ENCODE results near the gene NSUN7.

The NSUN7 gene

DNA sequence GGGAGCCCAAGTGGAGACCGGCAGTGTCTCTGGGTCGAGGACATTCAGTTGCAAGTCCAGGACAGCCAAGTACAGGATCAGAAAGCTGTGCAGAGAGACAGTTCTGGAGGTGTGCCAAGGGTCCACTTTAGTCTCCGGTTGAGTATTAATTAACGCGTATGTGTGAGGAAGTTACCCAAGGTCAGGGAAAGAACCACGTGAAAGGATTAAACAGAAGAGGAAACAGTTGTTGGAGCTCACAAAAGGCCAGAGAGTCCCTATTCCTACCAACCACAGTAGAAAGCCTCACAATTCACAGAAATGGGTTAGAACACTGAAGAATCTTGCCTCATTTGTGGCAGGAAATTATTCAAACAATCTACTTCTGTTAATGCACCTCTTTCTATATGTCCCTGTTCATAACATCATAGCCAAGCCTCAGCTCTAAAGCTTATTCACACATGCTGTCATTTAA, 17.9 kb upstream of the NSUN7 start:
- peak overlapping the region in 2 of 3 experiments; percentile 41 to 43 for H3K27ac Mint-ChIP-seq
- no peak overlapping the region for H3K4me3 Mint-ChIP-seq
- H3K36me3 Mint-ChIP-seq (ENCODE audit: low read depth) = no peaks in the 10 kb centered on the region
- H3K27me3 Mint-ChIP-seq (ENCODE audit: low read depth) = no peaks in the 10 kb centered on the region
- H3K9me3 Mint-ChIP-seq = no peaks in the 10 kb centered on the region
- TF ChIP-seq, protein P1, sequence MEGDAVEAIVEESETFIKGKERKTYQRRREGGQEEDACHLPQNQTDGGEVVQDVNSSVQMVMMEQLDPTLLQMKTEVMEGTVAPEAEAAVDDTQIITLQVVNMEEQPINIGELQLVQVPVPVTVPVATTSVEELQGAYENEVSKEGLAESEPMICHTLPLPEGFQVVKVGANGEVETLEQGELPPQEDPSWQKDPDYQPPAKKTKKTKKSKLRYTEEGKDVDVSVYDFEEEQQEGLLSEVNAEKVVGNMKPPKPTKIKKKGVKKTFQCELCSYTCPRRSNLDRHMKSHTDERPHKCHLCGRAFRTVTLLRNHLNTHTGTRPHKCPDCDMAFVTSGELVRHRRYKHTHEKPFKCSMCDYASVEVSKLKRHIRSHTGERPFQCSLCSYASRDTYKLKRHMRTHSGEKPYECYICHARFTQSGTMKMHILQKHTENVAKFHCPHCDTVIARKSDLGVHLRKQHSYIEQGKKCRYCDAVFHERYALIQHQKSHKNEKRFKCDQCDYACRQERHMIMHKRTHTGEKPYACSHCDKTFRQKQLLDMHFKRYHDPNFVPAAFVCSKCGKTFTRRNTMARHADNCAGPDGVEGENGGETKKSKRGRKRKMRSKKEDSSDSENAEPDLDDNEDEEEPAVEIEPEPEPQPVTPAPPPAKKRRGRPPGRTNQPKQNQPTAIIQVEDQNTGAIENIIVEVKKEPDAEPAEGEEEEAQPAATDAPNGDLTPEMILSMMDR (IDR thresholded peaks at IDR 0.05; ENCODE audit: unreplicated experiment in 3 of 3) = no peak
- H3K4me1 Mint-ChIP-seq = peaks cover 7% of the 10 kb centered on the region

DNA sequence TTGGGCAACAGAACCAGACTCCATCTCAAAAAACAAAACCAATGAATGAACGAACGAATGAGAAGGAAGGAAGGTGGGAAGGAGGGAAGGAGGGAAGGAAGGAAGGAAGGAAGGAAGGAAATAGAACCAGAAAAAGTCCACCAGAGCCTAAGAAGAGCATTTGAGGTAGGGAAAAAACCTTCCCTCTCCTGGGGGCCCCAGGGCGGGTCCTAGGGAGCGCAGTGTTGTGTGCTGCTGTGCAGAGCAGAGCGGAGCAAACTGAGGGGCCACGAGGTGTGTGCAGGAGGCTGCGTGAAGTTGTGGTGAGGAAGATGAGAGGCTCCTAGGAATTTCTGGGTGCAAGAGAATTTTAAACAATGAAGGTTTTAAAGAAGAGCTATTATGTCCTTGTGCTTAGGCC, 16.0 kb upstream of the NSUN7 start:
- no peak overlapping the region for H3K4me3 Mint-ChIP-seq
- H3K36me3 Mint-ChIP-seq (ENCODE audit: low read depth) = no peaks in the 10 kb centered on the region
- H3K4me1 Mint-ChIP-seq = peaks cover 7% of the 10 kb centered on the region
- no peaks in the 10 kb centered on the region for H3K27me3 Mint-ChIP-seq (ENCODE audit: low read depth)
- no peak overlapping the region for H3K27ac Mint-ChIP-seq
- TF ChIP-seq, protein P1 (IDR thresholded peaks at IDR 0.05; ENCODE audit: unreplicated experiment in 3 of 3) = no peak
- H3K9me3 Mint-ChIP-seq = no peaks in the 10 kb centered on the region

DNA sequence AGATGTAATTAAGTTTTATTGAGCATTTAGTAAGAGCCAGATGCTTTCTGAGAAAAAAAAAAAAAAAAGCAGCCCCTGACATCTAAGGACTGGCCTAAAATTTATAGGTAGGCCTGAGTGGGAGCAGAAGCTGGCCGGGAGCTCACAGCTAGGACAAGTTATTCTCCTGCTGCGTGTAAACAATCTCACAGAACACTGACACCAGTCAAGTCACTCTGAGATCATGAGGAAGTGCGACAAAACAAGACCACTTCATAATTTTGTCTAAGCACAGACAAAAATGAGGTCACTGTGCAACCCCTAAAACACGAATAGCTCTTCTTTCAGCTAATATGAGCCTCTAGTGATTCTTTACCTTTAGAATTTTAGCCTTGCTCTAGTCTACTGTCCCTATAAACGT, 15.3 kb upstream of the NSUN7 start:
- Mint-ChIP-seq H3K36me3 (ENCODE audit: low read depth) (no peaks in the 10 kb centered on the region), H3K27me3 (ENCODE audit: low read depth) (no peaks in the 10 kb centered on the region)

DNA sequence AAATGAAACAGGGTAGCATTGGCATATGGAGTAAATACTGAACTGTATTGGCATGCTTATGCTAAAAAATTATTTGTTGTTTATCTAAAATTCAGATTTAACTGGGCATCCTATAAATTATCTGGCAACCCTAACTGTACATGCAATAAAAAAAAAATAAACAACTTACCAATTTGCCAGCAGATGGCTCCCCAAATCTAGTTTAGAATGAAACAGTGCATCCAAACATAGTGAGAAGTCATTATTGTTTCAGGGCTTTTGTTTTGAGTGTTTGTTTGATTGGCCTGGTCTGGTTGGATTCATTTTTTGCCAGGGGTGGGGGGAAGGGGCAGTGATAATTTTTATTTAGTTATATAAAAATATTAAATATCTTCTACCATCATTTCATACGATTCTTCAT, 12.8 kb upstream of the NSUN7 start:
- Mint-ChIP-seq H3K27ac (no peak overlapping the region), H3K36me3 (ENCODE audit: low read depth) (no peaks in the 10 kb centered on the region), H3K27me3 (ENCODE audit: low read depth) (no peaks in the 10 kb centered on the region), H3K9me3 (no peaks in the 10 kb centered on the region), H3K4me3 (no peak overlapping the region), H3K4me1 (peaks cover 1% of the 10 kb centered on the region)
- TF ChIP-seq, protein P1 (IDR thresholded peaks at IDR 0.05; ENCODE audit: unreplicated experiment in 3 of 3) = peak; percentile 31 to 48 (median 45)

More for the DNA sequence above, 15.3 kb upstream of the NSUN7 start:
- TF ChIP-seq, protein P1 (IDR thresholded peaks at IDR 0.05; ENCODE audit: unreplicated experiment in 3 of 3) = no peak
- Mint-ChIP-seq H3K4me3 (no peak overlapping the region), H3K4me1 (peaks cover 7% of the 10 kb centered on the region), H3K27ac (no peak overlapping the region), H3K9me3 (no peaks in the 10 kb centered on the region)

DNA sequence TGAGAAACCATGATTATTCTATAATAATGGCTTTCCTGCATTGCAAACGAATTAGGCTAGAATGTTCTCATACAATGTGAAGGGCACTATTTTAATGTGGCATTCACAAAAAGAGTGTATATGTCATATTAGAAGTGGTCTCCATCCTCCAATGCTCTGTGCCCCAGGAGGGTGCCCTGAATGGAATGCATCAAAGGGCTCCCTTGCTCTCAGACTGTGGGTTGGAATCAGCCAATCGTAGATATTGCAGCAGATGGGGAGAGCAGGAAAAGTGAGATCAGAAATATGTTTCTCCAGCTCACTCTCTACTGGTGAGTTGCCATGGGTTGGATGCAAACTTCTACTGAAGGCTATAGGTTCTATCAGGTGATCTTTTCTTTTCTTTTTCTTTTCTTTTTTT, 11.9 kb upstream of the NSUN7 start:
- Mint-ChIP-seq H3K9me3 (no peaks in the 10 kb centered on the region), H3K36me3 (ENCODE audit: low read depth) (no peaks in the 10 kb centered on the region), H3K4me3 (no peak overlapping the region), H3K27me3 (ENCODE audit: low read depth) (no peaks in the 10 kb centered on the region), H3K27ac (no peak overlapping the region), H3K4me1 (no peaks in the 10 kb centered on the region)
- TF ChIP-seq, protein P1 (IDR thresholded peaks at IDR 0.05; ENCODE audit: unreplicated experiment in 3 of 3) = no peak

DNA sequence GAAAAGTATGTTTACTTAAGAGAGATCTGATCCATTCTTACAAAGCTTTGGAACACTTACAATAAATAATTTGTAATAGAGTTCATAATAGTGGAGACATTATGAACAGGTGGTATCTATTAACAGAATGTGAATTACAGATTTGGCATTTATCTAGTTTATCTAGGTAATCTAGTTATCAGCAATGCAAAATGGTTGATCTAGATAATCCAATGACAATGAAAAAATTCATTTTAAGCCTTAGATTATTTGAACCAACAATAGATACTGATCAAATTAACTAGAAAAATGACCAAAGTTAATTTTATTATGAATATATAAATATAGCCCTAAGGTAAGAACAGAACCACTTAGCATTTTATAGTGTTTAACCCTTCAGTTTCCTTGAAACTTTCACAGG, 10.4 kb upstream of the NSUN7 start:
- TF ChIP-seq, protein P1 (IDR thresholded peaks at IDR 0.05; ENCODE audit: unreplicated experiment in 3 of 3) = no peak
- no peaks in the 10 kb centered on the region for H3K27me3 Mint-ChIP-seq (ENCODE audit: low read depth)
- H3K27ac Mint-ChIP-seq = no peak overlapping the region
- H3K9me3 Mint-ChIP-seq = no peaks in the 10 kb centered on the region
- no peaks in the 10 kb centered on the region for H3K4me1 Mint-ChIP-seq
- H3K36me3 Mint-ChIP-seq (ENCODE audit: low read depth) = no peaks in the 10 kb centered on the region
- no peak overlapping the region for H3K4me3 Mint-ChIP-seq
